ENCODE results near the gene APH1A.
A peak's percentile ranks its signal among the peaks of the same experiment; 100 is the strongest.
"Not testable (repeated sequence)": the region's sequence is repeated elsewhere in the genome, so short reads cannot be mapped to it uniquely, and the experiment has no call there.

APH1A gene

GRCh38 chr1:150237746-150238145 lies 31.1 kb downstream of the APH1A start:
- no peaks in the 10 kb centered on the region for H3K9me3 Mint-ChIP-seq
- TF ChIP-seq, protein P1, sequence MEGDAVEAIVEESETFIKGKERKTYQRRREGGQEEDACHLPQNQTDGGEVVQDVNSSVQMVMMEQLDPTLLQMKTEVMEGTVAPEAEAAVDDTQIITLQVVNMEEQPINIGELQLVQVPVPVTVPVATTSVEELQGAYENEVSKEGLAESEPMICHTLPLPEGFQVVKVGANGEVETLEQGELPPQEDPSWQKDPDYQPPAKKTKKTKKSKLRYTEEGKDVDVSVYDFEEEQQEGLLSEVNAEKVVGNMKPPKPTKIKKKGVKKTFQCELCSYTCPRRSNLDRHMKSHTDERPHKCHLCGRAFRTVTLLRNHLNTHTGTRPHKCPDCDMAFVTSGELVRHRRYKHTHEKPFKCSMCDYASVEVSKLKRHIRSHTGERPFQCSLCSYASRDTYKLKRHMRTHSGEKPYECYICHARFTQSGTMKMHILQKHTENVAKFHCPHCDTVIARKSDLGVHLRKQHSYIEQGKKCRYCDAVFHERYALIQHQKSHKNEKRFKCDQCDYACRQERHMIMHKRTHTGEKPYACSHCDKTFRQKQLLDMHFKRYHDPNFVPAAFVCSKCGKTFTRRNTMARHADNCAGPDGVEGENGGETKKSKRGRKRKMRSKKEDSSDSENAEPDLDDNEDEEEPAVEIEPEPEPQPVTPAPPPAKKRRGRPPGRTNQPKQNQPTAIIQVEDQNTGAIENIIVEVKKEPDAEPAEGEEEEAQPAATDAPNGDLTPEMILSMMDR (IDR thresholded peaks at IDR 0.05) = no peak
- H3K36me3 Mint-ChIP-seq (ENCODE audit: low read depth) = no peaks in the 10 kb centered on the region
- no peak overlapping the region for H3K27ac Mint-ChIP-seq
- H3K4me1 Mint-ChIP-seq = peaks cover 22% of the 10 kb centered on the region
- no peak for DNase-seq
- peaks cover 13% of the 10 kb centered on the region for H3K27me3 Mint-ChIP-seq (ENCODE audit: low read depth, poor library complexity)
- H3K4me3 Mint-ChIP-seq = no peak overlapping the region

DNA sequence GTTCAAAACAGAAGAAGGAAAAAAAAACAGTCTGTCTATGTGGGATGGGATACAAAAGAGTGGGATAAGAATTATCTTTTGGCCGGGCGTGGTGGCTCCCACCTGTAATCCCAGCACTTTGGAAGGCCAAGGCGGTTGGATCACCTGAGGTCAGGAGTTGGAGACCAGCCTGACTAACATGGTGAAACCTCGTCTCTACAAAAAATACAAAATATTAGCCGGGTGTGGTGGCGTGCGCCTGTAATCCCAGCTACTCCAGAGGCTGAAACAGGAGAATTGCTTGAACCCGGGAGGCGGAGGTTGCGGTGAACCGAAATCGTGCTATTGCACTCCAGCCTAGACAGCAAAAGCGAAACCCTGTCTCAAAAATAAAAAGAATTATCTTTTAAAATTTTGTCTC lies 31.6 kb downstream of the APH1A start:
- not testable (repeated sequence) for DNase-seq; H3K36me3 Mint-ChIP-seq (ENCODE audit: low read depth); H3K4me3 Mint-ChIP-seq; H3K27ac Mint-ChIP-seq; H3K9me3 Mint-ChIP-seq
- H3K27me3 Mint-ChIP-seq (ENCODE audit: low read depth, poor library complexity) = peaks cover 13% of the 10 kb centered on the region
- H3K4me1 Mint-ChIP-seq = peaks cover 23% of the 10 kb centered on the region

- peaks cover 4% of the 10 kb centered on the region for H3K36me3 Mint-ChIP-seq (ENCODE audit: low read depth)
- H3K9me3 Mint-ChIP-seq = no peaks in the 10 kb centered on the region
- peaks cover 11% of the 10 kb centered on the region for H3K27me3 Mint-ChIP-seq (ENCODE audit: low read depth, poor library complexity)
- no peak overlapping the region for H3K4me3 Mint-ChIP-seq
- no peak for DNase-seq
- H3K27ac Mint-ChIP-seq = no peak overlapping the region
- TF ChIP-seq, protein P1 (IDR thresholded peaks at IDR 0.05) = peak; percentile 4
- H3K4me1 Mint-ChIP-seq = peaks cover 23% of the 10 kb centered on the region
These were observed 32.2 kb downstream of the APH1A start for GRCh38 chr1:150236614-150237100.

DNA sequence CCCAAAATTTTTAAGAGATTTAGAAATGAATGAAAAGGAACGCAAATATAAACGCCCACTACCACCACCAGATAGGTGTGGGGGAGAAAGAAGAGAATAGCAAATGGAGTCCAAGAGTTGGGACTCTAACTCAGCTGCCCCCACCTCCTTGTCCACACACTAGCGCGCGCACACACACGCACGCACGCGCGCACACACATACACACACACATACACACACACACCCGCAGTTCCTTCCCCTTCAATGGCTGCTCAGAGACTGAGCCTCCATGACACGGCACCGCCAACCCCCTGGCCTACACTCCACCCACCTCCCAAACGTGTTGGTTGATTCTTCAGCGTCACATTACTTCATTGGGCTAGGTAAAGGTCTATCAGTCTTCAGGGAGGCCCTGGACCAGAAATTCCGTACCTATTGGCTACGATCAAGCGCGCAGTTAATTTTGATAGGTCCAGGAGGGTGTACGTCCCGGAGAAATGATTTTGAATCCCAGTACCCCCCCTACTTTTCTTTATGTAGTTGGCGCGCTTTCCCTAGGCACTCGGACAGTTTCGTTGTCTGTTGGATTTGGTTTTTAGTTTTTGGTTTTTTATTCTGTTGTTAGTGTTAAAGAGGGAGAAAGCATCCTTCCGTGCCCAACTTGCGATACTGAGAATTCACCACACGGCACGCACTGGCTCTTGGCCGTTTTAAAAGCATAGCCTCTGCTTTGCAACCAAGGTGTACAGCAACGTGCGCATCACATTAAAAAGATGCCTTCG lies 32.8 kb downstream of the APH1A start, which contains the start of gene ANP32E:
Gene ANP32E (minus strand): TSS at position 261 of the 762 bp plus-strand sequence. CDS start 326 bp downstream, outside the sequence.
- peak within 1 kb of the TSS; percentile 93 for H3K27ac Mint-ChIP-seq
- peaks cover 10% of the 10 kb centered on the region for H3K36me3 Mint-ChIP-seq (ENCODE audit: low read depth)
- H3K4me3 Mint-ChIP-seq = no peak within 1 kb of the TSS
- H3K9me3 Mint-ChIP-seq = no peaks in the 10 kb centered on the region
- TF ChIP-seq, protein P1 (IDR thresholded peaks at IDR 0.05) = peak; percentile 18
- DNase-seq = peak; percentile 88
- peaks cover 23% of the 10 kb centered on the region for H3K4me1 Mint-ChIP-seq
- peaks cover 9% of the 10 kb centered on the region for H3K27me3 Mint-ChIP-seq (ENCODE audit: low read depth, poor library complexity)

GRCh38 chr1:150235294-150235851 lies 33.4 kb downstream of the APH1A start:
- no peaks in the 10 kb centered on the region for H3K9me3 Mint-ChIP-seq
- H3K4me3 Mint-ChIP-seq = no peak overlapping the region
- H3K27me3 Mint-ChIP-seq (ENCODE audit: low read depth, poor library complexity) = peaks cover 9% of the 10 kb centered on the region
- H3K4me1 Mint-ChIP-seq = peaks cover 23% of the 10 kb centered on the region
- peaks cover 17% of the 10 kb centered on the region for H3K36me3 Mint-ChIP-seq (ENCODE audit: low read depth)
- no peak for DNase-seq
- no peak overlapping the region for H3K27ac Mint-ChIP-seq
- TF ChIP-seq, protein P1 (IDR thresholded peaks at IDR 0.05) = no peak

- Mint-ChIP-seq H3K4me1 (peaks cover 23% of the 10 kb centered on the region), H3K4me3 (no peak overlapping the region), H3K9me3 (no peaks in the 10 kb centered on the region), H3K27me3 (ENCODE audit: low read depth, poor library complexity) (peaks cover 6% of the 10 kb centered on the region), H3K27ac (peak overlapping the region; percentile 93), H3K36me3 (ENCODE audit: low read depth) (peaks cover 23% of the 10 kb centered on the region)
- TF ChIP-seq, protein P1 (IDR thresholded peaks at IDR 0.05) = no peak
- peak; percentile 67 for DNase-seq
These were observed 34.1 kb downstream of the APH1A start for GRCh38 chr1:150234566-150235293.
